ENCODE measurements around the gene RFWD3. TPM values are rescaled to one million over a fixed set of nuclear protein-coding genes. Genes with fewer than 3 reads are reported as not detected.

RFWD3 gene
- total and polyA plus RNA-seq, 2 of the 13 experiments (the other 11 are each of a cell fraction or from before 2014, with no cell fraction given), result 23.4 to 62.6 TPM

- Histone ChIP-seq H4K20me1 (ENCODE audit: insufficient read depth, low read length) (no peaks in the 10 kb centered on the region), H3K9me3 (ENCODE audit: low read length) (no peaks in the 10 kb centered on the region), H3K27me3 (ENCODE audit: control insufficient read depth in 1 of 2, insufficient read depth in 2 of 2, low read length in 2 of 2) (no peaks in the 10 kb centered on the region), H3K79me2 (ENCODE audit: insufficient read depth, low read length) (no peaks in the 10 kb centered on the region), H3K4me3 (replicated peaks in 1 of 3; ENCODE audit: insufficient read depth in 1 of 3, low read depth in 2 of 3, low read length in 3 of 3) (no peak overlapping the region), H3K9ac (ENCODE audit: insufficient read depth, low read depth, low read length) (no peak overlapping the region), H3K4me1 (ENCODE audit: insufficient read depth, low read length) (peaks cover 14% of the 10 kb centered on the region), H3K27ac (ENCODE audit: extremely low read length, insufficient read depth, low read length) (no peak overlapping the region), H3K4me2 (ENCODE audit: low read depth, low read length) (no peak overlapping the region), H3K36me3 (replicated peaks in 1 of 2; ENCODE audit: control insufficient read depth in 1 of 2, insufficient read depth in 2 of 2, low read length in 2 of 2) (peaks cover 2 to 13% of the 10 kb centered on the region in 2 experiments; a peak in 3 of 5 replicates), H2AFZ (ENCODE audit: low read length) (no peak overlapping the region)
- DNase-seq (ENCODE audit: low spot score), result no peak
- ATAC-seq, result no peak
- TF ChIP-seq HNRNPK (IDR thresholded peaks at IDR 0.05; ENCODE audit: low read depth, low read length, poor library complexity, severe bottlenecking), result no peak
- no peak for TF ChIP-seq ZNF891 (CRISPR knock-in tag; IDR thresholded peaks at IDR 0.05)
- TF ChIP-seq ZNF589 (CRISPR knock-in tag; conservative IDR thresholded peaks at IDR 0.05), result no peak
- no peak for TF ChIP-seq TCF12 (IDR thresholded peaks at IDR 0.05)
- TF ChIP-seq TCF12 (CRISPR knock-in tag; IDR thresholded peaks at IDR 0.05), result no peak
- TF ChIP-seq IKZF1 (IDR thresholded peaks at IDR 0.05), result no peak
- TF ChIP-seq ZNF326 (CRISPR knock-in tag; IDR thresholded peaks at IDR 0.05; ENCODE audit: borderline replicate concordance), result no peak
- no peak for TF ChIP-seq ZSCAN21 (CRISPR knock-in tag; IDR thresholded peaks at IDR 0.05; ENCODE audit: borderline replicate concordance)
- no peak for TF ChIP-seq SMAD1 (CRISPR knock-in tag; IDR thresholded peaks at IDR 0.05; ENCODE audit: borderline replicate concordance, low read depth)
- no peak for TF ChIP-seq ZSCAN9 (CRISPR knock-in tag; IDR thresholded peaks at IDR 0.05; ENCODE audit: borderline replicate concordance)
- no peak for TF ChIP-seq ZNF569 (CRISPR knock-in tag; IDR thresholded peaks at IDR 0.05; ENCODE audit: borderline replicate concordance)
- TF ChIP-seq ZNF607 (CRISPR knock-in tag; IDR thresholded peaks at IDR 0.05; ENCODE audit: borderline replicate concordance), result no peak
- TF ChIP-seq ELF3 (CRISPR knock-in tag; IDR thresholded peaks at IDR 0.05), result no peak
- TF ChIP-seq ARHGAP35 (CRISPR knock-in tag; IDR thresholded peaks at IDR 0.05; ENCODE audit: borderline replicate concordance), result no peak
- TF ChIP-seq ATF3 (CRISPR knock-in tag; IDR thresholded peaks at IDR 0.05), result no peak
- no peak for TF ChIP-seq ZBTB39 (CRISPR knock-in tag; IDR thresholded peaks at IDR 0.05)
- TF ChIP-seq ZNF883 (CRISPR knock-in tag; IDR thresholded peaks at IDR 0.05; ENCODE audit: not compliant biosample characterization), result no peak
- FAIRE-seq, result no peak
- WGBS (ENCODE audit: low lambda C conversion rate), result 98% methylated on average over 4 of the region's 4 CpGs
- ChIA-PET CTCF (ENCODE audit: low intra/inter-chr PET ratio, low total read pairs) (no interaction called here), POLR2A (no interaction called here)
- in situ Hi-C loops (cut with HindIII; ENCODE audit: extremely low pct_ligation_motif_present, low pct_unique_long_range_greater_than_20kb), result no loop called here
- intact Hi-C loops (cut with micrococcal nuclease; ENCODE audit: unreplicated experiment), result no loop called here
- BruUV-seq (replicated peaks), result no TSS peak
Observed at GRCh38 chr16:74677868-74678267, 11.2 kb upstream of the RFWD3 start.

Data from HepG2 (cell line).